ENCODE measurements around the gene CIBAR2. TPM values are rescaled to one million over a fixed set of nuclear protein-coding genes. Genes with fewer than 3 reads are reported as not detected.

The CIBAR2 gene
- total and polyA plus RNA-seq, 2 donors (not counting 1 experiment from before 2014, with no cell fraction given): not detected

DNA sequence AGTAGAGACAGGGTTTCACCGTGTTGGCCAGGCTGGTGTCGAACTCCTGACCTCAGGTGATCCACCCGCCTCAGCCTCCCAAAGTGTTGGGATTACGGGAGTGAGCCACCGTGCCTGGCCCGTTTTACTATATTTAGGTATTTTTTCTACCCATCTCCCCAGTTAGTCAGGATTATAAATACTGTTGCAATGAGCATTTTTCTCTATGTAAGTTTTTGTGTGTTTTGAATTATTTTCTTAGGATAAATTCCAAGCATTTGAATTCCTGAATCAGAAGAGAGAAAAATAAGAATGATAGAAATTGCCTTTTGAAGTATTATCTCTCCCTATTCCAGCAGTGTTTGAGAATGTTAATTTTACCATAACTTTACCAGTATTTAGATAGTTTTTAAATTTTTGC lies 48.1 kb downstream of the CIBAR2 start:
- Histone ChIP-seq H2AFZ (ENCODE audit: low read length) (no peak overlapping the region), H4K20me1 (ENCODE audit: control insufficient read depth, extremely low read depth, insufficient read depth, low read length) (no peaks in the 10 kb centered on the region), H3K9ac (ENCODE audit: insufficient read depth, low read length) (no peak overlapping the region), H3K9me3 (ENCODE audit: control insufficient read depth, insufficient read depth, low read depth, low read length) (no peaks in the 10 kb centered on the region), H3K4me2 (ENCODE audit: extremely low read depth, insufficient read depth, low read length) (no peak overlapping the region), H3K27me3 (ENCODE audit: control insufficient read depth, insufficient read depth, low read length) (no peaks in the 10 kb centered on the region), H3K4me3 (replicated peaks in 1 of 4; ENCODE audit: control extremely low read depth in 1 of 4, insufficient read depth in 1 of 4, low read depth in 3 of 4, low read length in 4 of 4) (no peak overlapping the region), H3K27ac (ENCODE audit: insufficient read depth, low read length) (no peak overlapping the region), H3K79me2 (ENCODE audit: control insufficient read depth, insufficient read depth, low read length) (no peaks in the 10 kb centered on the region), H3K36me3 (ENCODE audit: control insufficient read depth, insufficient read depth, low read length) (peaks cover 3% of the 10 kb centered on the region), H3K4me1 (ENCODE audit: control insufficient read depth, extremely low read depth, insufficient read depth, low read length) (no peaks in the 10 kb centered on the region)
- DNase-seq (ENCODE audit: low read depth in 2 of 2): peak in 1 of 2 donors; percentile 6
- TF ChIP-seq, protein P1, sequence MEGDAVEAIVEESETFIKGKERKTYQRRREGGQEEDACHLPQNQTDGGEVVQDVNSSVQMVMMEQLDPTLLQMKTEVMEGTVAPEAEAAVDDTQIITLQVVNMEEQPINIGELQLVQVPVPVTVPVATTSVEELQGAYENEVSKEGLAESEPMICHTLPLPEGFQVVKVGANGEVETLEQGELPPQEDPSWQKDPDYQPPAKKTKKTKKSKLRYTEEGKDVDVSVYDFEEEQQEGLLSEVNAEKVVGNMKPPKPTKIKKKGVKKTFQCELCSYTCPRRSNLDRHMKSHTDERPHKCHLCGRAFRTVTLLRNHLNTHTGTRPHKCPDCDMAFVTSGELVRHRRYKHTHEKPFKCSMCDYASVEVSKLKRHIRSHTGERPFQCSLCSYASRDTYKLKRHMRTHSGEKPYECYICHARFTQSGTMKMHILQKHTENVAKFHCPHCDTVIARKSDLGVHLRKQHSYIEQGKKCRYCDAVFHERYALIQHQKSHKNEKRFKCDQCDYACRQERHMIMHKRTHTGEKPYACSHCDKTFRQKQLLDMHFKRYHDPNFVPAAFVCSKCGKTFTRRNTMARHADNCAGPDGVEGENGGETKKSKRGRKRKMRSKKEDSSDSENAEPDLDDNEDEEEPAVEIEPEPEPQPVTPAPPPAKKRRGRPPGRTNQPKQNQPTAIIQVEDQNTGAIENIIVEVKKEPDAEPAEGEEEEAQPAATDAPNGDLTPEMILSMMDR (conservative IDR thresholded peaks at IDR 0.05 in 1 of 2, IDR thresholded peaks at IDR 0.05 in 1 of 2; ENCODE audit: low read depth in 1 of 2, low read length in 2 of 2): no peak
- no peak for TF ChIP-seq EZH2 (IDR thresholded peaks at IDR 0.05; ENCODE audit: low read length, missing control alignments)

DNA sequence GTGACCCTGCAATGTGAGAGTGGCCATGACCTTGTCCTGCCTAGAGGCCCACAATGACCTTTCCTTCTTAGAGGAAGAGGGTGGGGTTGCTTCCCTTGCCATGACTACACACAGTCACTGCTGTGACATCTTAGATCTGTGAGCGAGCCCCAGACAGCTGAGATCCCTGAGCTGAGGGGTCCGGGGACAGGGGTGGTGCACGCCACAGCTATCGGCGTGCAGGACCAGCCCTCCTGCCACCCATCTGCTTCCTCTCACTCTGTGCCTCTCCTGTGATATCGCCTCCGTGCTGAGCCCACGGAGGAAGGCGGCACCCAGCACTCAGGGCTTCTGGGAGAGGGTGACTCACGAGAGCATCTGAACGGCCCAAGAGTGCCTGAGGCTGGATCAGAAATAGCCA lies 49.4 kb downstream of the CIBAR2 start:
- Histone ChIP-seq H3K36me3 (ENCODE audit: control insufficient read depth, insufficient read depth, low read length) (peaks cover 3% of the 10 kb centered on the region), H3K4me2 (ENCODE audit: extremely low read depth, insufficient read depth, low read length) (no peak overlapping the region), H3K4me3 (replicated peaks in 1 of 4; ENCODE audit: control extremely low read depth in 1 of 4, insufficient read depth in 1 of 4, low read depth in 3 of 4, low read length in 4 of 4) (no peak overlapping the region), H3K27ac (ENCODE audit: insufficient read depth, low read length) (no peak overlapping the region), H3K27me3 (ENCODE audit: control insufficient read depth, insufficient read depth, low read length) (no peaks in the 10 kb centered on the region), H4K20me1 (ENCODE audit: control insufficient read depth, extremely low read depth, insufficient read depth, low read length) (no peaks in the 10 kb centered on the region), H3K79me2 (ENCODE audit: control insufficient read depth, insufficient read depth, low read length) (no peaks in the 10 kb centered on the region), H3K9ac (ENCODE audit: insufficient read depth, low read length) (no peak overlapping the region), H3K4me1 (ENCODE audit: control insufficient read depth, extremely low read depth, insufficient read depth, low read length) (no peaks in the 10 kb centered on the region), H2AFZ (ENCODE audit: low read length) (no peak overlapping the region), H3K9me3 (ENCODE audit: control insufficient read depth, insufficient read depth, low read depth, low read length) (no peaks in the 10 kb centered on the region)
- TF ChIP-seq, protein P1 (conservative IDR thresholded peaks at IDR 0.05 in 1 of 2, IDR thresholded peaks at IDR 0.05 in 1 of 2; ENCODE audit: low read depth in 1 of 2, low read length in 2 of 2): no peak
- DNase-seq (ENCODE audit: low read depth in 2 of 2): no peak

DNA sequence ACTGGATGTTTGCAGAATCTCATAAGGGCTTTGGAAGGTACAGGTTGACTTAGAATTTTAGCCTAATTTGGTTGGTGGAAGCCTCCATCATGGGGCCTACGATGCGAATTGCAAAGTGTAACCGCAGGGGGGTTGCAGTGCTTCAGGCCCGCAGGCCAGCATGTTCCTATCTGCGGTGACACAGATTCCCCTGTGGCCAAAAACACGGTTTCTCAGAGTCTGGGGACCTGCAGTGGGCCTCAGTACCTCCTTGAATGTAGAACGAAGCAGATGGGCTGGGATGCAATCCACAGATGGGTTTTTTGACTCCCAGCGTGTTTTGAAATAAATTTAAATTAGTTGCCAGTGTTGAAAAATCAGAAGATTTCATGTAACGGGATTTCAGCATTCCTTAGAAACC lies 49.9 kb downstream of the CIBAR2 start:
- H3K27ac ChIP-seq (ENCODE audit: insufficient read depth, low read length): no peak overlapping the region
- no peaks in the 10 kb centered on the region for H3K4me1 ChIP-seq (ENCODE audit: control insufficient read depth, extremely low read depth, insufficient read depth, low read length)
- H3K4me3 ChIP-seq (replicated peaks in 1 of 4; ENCODE audit: control extremely low read depth in 1 of 4, insufficient read depth in 1 of 4, low read depth in 3 of 4, low read length in 4 of 4): no peak overlapping the region
- H3K27me3 ChIP-seq (ENCODE audit: control insufficient read depth, insufficient read depth, low read length): no peaks in the 10 kb centered on the region
- TF ChIP-seq EZH2 (IDR thresholded peaks at IDR 0.05; ENCODE audit: low read length, missing control alignments): no peak
- H3K79me2 ChIP-seq (ENCODE audit: control insufficient read depth, insufficient read depth, low read length): no peaks in the 10 kb centered on the region
- peaks cover 3% of the 10 kb centered on the region for H3K36me3 ChIP-seq (ENCODE audit: control insufficient read depth, insufficient read depth, low read length)
- H3K4me2 ChIP-seq (ENCODE audit: extremely low read depth, insufficient read depth, low read length): no peak overlapping the region
- H3K9me3 ChIP-seq (ENCODE audit: control insufficient read depth, insufficient read depth, low read depth, low read length): no peaks in the 10 kb centered on the region
- H2AFZ ChIP-seq (ENCODE audit: low read length): no peak overlapping the region
- no peaks in the 10 kb centered on the region for H4K20me1 ChIP-seq (ENCODE audit: control insufficient read depth, extremely low read depth, insufficient read depth, low read length)
- DNase-seq (ENCODE audit: low read depth in 2 of 2): no peak
- H3K9ac ChIP-seq (ENCODE audit: insufficient read depth, low read length): no peak overlapping the region

All from fibroblast of lung (primary cell).